Measurements from ENCODE around the gene WFS1.

WFS1 gene

DNA sequence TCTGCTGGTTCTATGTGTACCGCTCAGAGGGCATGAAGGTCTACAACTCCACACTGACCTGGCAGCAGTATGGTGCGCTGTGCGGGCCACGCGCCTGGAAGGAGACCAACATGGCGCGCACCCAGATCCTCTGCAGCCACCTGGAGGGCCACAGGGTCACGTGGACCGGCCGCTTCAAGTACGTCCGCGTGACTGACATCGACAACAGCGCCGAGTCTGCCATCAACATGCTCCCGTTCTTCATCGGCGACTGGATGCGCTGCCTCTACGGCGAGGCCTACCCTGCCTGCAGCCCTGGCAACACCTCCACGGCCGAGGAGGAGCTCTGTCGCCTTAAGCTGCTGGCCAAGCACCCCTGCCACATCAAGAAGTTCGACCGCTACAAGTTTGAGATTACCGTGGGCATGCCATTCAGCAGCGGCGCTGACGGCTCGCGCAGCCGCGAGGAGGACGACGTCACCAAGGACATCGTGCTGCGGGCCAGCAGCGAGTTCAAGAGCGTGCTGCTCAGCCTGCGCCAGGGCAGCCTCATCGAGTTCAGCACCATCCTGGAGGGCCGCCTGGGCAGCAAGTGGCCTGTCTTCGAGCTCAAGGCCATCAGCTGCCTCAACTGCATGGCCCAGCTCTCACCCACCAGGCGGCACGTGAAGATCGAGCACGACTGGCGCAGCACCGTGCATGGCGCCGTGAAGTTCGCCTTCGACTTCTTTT lies 32.2 kb downstream of the WFS1 start:
- DNase-seq = no peak

DNA sequence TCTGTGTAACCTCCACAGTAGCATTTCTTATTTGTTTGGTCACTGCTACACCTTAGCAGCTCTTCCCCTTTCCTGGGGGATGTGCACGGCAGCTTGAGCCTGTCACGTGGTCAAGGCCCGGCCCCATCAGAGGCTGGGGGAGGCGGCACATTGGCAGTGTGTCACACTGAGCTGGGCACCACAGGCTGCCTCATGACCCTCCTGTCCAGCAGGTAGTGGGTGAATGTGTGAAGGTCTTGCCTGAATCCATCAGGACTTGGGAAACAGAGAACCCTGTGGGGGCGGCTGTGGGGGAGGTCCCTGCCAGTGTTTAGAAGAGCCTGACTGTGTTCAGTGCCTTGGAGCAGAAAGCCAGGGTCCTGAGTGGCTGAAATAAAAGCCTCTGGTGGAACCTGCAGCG lies 33.2 kb downstream of the WFS1 start:
- DNase-seq = no peak

DNA sequence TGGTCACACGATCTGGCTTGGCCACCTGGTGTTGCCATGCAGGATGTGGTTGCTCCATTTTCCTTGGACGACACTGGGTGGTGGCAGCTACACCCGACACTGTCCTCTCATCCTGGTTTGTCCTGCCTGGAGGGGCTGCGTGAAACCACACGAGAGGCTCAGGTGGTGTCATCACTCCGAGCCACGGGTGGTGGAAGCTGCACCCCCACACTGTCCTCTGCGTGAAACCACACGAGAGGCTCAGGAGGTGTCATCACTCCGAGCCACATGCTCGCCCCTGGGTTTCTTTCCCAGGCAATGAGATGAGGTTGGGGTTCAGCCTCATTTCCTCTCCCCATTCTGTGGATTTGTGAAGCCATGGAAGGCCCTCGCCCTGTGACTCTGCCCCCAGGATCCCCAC lies 34.3 kb downstream of the WFS1 start:
- DNase-seq = no peak

DNA sequence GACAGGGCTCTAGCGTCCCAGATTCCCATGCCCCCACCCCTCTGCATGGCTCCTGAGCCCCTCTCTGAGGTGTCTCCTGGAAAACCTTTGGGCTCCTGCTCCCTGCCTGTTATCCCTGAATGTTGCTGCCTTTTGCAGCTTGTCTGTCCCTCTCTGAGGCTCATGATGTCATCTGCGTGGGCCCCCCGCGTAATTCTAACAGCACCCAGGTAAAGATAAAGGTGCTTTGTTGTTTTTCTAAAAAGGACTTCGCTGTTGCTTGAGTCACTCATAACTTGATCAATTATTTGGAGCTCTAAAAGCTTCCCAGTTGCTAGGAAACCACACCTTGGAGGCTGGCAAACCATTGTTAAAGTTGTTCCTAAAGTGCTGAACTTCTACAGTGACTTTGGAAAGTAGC lies 36.6 kb downstream of the WFS1 start:
- DNase-seq = no peak

DNA sequence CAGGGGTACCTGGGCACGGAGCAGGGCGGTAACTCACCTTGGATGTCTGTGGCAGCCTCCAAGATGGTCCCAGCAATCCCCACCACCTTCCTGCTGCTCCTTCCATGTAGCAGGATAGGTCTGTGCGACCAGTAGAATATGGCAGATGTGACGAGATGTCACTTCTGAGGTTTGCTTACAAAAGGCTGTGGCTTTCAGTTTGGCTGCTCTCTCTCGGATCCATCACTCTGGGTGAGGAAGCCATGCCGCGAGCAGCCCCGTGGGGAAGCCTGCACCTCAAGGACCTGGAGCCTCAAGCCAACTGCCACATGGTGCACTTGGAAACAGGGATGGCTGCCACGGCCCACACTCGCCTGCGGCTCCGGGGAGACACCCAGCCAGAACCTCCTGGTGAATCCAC lies 37.6 kb downstream of the WFS1 start:
- DNase-seq = no peak

DNA sequence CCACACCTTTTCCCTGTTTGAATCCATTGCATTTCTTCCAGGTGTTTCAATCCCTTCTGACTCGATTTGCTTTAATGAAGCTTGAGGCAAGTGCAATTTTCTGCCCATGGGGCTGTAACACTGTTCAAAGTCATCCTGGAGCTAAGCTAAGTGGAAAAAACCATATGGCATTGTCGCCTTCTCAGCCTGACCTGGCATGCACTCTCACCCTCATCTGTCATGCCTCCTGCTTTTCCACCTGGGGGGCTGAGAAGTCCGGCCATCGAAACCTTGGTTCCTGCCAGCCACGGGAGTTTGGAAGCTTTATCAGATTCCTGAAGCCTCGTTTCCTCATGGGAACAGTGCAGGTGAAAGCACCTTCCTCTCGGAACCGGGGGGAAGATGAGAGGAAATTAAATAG lies 38.2 kb downstream of the WFS1 start:
- no peak for DNase-seq

DNA sequence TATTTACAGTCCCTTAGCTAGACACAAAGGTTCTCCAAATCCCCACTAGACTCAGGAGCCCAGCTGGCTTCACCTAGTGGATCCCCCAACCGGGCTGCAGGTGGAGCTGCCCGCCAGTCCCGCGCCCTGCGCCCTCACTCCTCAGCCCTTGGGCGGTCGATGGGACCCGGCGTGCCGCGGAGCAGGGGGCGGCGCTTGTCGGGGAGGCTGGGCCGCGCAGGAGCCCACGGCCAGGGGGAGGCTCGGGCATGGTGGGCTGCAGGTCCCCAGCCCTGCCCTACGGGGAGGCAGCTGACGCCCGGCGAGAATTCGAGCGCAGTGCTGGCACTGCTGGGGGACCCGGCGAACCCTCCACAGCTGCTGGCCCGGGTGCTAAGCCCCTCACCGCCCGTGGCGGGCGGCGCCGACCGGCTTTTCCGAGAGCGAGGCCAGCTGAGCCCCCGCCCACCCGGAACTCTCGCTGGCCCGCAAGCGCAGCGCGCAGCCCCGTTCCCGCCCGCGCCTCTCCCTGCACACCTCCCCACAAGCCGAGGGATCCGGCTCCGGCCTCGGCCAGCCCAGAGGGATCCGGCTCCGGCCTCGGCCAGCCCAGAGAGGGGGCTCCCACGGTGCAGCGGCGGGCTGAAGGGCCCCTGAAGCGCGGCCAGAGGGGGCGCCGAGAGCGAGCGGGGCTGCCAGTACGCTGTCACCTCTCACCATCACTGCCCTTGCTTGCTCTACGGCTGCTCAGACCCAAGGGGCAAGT lies 39.4 kb downstream of the WFS1 start:
- DNase-seq = no peak

DNA sequence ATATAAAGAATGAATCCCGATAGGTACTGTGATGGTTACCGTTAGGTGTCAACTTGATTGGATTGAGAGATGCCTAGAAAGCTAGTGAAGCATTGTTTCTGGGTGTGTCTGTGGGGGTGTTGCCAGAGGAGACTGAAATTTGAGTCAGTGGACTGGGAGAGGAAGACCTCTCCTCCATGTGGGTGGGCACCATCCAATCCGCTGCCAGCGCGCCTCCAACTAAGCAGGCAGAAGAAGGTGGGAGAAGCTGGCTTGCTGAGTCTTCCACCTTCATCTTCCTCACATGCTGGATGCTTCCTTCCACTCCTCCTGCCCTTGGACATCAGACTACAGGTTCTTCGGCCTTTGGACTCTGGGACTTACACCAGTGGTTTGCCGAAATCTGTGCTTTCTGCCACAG lies 40.1 kb downstream of the WFS1 start:
- DNase-seq = no peak

DNA sequence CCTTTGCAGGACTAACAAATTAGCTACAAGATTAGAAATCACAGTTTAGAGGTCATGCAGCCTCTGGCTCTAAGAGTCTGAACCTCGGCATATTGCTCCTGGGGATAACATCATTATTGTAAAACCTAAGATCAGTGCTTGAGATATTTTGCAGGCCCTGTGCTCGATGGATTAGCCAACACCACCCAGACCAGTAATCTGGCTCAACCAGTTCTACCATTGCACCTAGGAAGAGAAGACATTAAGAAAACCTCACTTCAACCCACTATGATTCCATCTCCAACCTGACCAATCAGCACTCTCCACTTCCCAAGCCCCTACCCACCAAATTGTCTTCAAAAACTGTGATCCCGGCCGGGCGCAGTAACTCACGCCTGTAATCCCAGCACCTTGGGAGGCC lies 43.6 kb downstream of the WFS1 start:
- no peak for DNase-seq

DNA sequence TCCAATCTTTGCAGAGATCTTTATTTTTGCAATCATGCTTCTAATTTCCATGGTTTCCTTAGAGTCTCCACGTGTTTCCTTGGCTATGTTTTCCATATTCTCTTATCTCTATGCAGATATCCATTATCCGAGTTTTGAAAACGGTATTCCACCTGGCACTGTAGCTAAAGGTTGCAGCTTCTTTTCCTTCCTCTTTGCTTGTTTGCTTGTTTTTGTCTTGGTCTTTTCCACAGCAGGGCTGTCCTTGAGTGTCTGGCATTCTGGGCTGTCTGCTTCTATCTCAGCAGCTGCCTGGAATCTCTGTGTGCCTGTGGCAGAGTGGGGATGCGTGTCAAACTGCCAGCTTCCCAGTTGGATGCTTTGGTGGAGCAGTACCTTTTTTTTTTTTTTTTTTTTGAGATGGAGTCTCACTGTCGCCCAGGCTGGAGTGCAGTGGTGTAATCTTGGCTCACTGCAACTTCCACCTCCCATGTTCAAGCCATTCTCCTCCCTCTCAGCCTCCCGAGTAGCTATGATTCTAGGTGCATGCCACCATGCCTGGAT lies 46.9 kb downstream of the WFS1 start:
- no peak for DNase-seq

DNA sequence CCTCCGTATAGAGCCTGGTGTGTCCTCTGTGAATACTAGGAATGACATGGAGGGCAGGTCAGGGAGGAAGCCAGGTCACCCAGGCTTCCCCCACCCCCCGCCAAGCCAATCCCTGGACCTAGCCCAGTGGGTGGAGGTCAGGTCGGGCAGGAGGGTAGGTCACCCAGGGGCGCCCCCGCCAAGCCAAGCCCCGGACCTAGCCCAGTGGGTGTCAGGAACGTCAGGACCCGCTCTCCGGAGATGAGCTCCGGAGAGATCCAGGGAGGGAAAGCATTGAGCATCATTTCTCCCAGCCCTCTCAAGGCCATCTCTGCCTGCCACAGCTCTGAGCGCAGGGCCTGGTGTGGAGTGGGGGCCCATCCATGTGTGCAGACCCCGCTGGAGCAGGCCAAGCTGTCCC lies 48.6 kb downstream of the WFS1 start:
- DNase-seq = no peak

DNA sequence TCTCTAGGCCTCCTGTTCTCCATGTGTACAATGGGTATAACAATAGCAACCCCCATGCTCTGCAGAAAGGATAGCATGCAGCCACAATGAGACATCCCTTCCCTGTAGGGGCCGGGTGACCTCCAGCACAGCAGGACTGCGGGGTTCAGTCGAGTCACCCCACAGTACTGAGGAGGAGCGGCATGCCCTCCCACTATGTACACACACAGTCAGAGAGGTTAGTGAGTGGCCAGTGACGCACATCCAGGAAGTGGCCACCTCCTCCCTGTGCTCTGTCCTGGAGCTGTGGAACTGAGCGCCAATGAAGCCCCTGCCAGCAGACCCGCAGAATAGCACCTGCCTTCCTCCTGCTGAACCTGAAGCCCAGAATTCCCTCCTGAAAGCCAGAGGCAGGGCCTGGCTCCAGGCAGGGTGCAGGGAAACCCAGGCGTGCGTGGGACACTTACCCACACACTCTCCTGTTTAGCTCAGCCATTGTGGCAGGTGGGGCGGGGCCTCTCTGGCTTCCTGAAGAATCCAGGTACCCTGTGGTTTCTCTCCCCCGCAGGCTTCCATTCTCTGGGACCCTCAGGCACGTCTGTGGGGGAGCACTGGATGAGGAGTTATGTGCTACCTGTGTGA lies 50.0 kb downstream of the WFS1 start:
- no peak for DNase-seq

DNA sequence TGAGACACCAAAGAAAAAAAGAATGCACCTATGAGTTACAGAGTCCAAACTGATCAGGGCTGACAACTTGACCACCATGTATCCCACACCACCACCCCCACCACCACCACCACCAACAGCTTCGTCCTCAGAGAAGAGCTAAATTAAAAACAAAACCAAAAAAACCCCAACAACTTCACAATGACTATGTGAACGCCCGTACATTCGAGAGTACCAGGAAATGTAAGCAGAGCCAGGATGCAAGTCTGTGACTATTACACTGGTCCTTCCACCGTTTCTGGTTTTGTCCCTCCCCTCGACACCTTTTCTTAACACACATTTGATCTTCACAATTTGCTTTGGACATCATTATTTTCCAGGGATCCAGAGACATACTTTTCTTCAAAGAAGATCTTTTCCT lies 51.0 kb downstream of the WFS1 start:
- DNase-seq = no peak

DNA sequence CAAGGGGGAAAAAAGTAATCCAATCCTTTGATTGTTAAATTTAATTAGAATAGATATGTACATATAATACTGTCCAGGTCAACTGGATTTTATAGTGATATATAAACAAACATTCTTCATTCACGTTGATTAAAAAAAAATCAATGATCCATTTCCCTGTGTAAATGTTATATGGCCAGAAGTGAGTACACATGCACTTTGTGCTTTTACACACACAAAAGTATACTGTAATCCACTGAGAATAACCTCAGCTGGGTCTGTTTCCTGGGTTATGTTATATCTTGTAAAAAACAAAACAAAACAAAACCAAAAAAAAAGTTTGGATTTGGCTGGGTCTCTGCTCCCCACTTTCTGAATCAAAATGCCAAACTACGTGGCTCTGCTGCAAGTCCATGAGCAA lies 51.7 kb downstream of the WFS1 start:
- DNase-seq = no peak

DNA sequence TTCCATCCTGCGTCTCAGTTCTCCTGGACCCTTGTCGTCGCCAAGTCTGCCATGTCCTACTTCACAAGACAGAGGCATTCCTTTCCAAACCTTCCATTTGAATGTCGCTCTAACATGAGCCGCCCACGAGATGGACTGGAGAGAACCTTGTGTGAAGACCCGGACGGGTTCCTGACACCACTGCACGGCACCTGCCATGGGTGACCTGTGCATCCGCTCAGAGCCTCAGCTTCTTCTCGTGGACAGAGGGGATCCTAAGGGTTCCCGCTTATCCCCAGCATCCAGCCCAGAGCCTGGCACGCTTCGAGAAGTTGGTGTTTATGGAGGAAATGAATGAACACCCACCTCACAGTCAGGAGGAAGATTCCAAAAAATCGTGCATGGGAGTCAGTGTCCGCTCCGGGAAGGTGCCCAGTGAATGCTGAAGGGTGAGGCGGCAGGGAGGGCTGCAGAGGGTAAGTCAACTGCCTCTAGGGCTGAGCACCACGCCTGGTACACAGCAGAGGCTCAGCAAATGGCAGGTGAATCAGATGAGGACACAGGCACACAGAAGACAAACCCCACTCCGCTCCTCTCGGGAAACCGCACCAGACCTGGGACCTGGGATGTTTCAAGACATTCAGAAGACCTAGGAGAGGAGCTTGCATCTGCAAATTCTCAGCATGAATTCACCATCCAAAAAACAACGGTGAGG lies 52.6 kb downstream of the WFS1 start:
- no peak for DNase-seq

DNA sequence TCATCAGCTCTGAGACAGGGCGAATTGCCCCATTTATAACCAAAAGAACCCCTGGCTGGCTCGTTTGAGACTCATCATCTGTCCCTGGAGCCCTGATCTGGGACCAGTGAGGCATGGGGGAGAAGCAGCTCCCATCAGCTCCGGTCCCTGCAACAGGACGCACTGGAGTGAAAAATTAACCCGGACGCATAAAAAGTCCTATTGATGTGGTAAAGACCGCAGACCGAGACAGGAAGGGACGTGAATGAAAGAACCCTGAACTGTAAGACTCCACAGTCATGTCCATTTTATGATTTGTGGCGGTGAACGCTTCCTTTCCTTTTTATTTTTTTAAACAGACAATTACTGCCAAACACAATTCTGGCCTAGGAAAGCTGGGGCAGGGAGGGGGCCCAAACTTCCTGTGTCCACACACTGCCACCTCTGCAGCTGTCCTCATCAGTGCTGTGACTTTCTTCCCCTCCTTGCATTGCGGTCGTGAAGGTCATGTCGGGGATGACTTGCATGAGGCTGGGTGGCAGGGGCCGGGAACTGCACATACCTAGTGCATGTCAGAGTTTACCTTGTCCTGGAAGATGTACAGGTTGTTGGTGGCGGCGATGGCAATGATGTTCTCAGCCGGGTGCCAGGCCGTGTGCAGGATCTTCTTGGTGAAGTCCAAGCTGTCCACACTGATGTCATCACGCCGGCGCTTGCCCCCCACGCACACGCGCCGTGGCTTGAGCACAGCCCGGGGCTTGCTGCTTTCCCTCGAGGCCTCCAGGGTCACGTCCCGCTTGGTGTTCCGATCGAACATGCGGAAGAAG lies 53.3 kb downstream of the WFS1 start:
- DNase-seq = no peak

DNA sequence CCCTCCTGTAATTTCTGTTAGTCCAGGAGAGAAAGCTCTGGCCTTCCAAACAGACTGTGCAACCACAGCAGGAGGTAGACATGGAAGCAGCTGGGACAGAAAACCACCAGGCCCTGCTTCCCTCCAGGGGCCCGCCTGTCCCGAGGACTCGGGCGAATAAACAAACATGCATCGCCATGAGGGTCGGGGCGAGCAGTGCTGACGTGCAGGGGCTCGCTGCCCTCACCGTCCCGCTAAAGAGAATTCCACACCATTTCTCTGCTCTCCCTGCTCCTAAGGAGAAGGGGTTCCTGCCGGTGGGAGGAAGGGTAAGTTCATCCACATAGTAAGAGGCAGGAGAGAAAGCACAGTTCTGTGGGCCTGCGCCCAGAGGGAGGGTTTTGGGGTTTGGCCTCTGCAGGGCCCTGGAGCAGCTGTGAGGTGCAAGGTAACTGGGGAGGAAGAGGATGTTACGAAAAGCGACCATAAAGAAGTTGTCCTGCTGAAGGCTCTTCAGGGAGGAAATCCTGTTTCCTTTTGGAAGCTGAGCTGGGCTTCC lies 54.9 kb downstream of the WFS1 start:
- DNase-seq = no peak

DNA sequence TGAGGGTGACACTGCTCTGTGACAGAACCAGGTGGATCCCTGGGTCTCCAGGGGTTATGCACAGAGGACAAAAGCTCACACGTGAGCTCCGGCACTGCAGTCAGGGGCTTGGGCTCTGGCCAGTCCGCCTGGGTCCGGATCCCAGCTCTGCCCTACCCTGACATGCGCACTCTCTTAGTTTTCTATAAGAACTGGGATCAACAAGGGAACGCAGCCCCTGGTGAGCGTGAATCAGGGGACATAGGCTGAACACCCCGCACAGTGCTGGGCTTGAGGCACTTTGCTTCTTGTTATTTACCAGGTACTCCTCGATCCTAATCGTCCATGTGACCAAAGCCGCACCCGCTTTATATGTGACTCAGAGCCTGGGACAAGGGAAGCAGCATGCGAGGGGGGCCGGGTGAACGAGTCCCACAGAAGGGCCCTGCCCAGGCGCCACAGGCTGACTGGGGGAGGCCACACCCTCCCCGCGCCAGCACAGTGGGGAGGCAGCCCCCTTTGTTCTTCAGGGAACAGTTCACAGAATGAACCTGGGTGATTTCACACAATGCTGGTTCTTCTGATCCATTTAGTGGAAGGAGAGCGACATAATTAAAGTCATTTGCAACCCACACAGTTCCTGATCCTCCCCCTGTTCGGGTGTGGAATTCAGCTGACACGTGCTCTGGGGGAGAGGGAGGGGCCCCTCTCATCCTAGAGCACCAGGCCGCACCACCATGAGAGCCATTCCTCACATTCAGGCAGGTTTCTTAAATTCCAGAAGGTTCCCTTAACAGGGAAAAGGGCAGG lies 55.5 kb downstream of the WFS1 start:
- no peak for DNase-seq

DNA sequence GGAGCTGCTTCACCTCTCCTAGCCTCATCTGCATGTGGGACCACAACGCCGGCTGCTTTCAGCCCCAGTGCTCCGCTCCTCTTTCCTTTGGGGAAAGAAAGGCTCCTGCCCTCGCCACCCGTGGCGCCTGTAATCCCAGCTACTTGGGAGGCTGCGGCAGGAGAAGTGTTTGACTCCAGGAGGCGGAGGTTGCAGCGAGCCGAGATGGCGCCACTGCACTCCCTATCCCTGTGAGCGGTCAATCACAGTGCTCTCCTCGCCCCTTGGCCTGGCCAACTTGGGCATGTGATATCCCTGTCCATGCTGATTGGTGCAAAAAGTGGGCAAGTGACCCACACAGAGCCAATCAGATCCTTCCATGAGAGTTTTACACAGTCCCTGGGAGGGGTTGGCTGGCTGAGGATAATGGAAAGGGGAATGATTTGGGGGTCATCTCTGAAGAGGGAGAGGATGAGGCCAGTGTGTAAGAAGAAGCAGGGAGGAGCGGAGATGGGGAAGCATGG lies 56.2 kb downstream of the WFS1 start:
- no peak for DNase-seq

DNA sequence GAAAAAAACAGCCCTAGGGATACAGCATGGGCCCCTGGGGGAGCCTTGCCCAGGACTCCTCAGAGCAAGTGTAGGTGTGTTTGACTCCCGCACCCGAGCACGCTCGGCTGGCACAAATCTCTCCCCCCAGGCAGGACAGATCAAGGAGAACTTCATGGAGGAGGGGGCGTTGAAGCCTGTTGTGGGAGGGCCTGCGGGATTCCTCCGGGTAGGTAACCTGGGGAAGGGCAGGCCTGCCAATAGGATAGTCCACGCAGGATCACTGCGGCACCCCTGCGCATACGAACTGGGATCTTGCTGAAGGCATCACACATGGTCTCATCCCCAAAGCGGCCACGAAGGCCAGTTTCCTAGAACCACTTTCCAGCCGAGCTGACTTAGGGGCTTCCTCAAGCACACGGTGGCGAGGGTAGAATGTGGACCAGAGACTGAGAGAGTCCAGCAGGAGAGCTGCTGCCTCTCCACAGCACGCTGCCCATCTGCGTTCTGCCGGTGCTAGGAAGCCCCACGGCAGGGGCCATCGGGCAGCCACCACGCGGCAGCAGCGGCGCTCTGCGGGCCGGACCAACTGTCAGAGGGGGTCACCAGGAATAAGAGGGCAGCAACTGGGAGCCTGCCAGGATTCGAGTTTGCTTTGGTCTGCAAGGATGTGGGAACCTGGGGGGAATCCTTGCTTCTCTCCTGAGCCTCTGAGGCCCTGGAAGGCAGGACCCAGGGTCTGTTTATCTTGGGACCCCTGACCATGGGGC lies 56.8 kb downstream of the WFS1 start:
- DNase-seq = no peak
